HT1080 (cell line): ENCODE data around the gene CDC34. TPM values are rescaled to one million over a fixed set of nuclear protein-coding genes. Genes with fewer than 3 reads are reported as not detected.
A peak's percentile ranks its signal among the peaks of the same experiment; 100 is the strongest.

Experiments
- DNase-seq: peaks from one replicate; pipeline ENCODE4 v3.0.0-alpha.2; 2015; ENCODE audit warnings: low read depth
- total RNA-seq: library from RNA; depleted of rRNA; stranded (reverse); fragments of >200 nt; shearing (Covaris generic); gene quantifications from 2 replicates; pipeline ENCODE4 v1.2.3, GENCODE V29; 2014

Gene CDC34
- total RNA-seq, 1 experiment from 2014 or later: 107 TPM

GRCh38 chr19:496986-497385 lies 34.6 kb upstream of the CDC34 start:
- no peak for DNase-seq

DNA sequence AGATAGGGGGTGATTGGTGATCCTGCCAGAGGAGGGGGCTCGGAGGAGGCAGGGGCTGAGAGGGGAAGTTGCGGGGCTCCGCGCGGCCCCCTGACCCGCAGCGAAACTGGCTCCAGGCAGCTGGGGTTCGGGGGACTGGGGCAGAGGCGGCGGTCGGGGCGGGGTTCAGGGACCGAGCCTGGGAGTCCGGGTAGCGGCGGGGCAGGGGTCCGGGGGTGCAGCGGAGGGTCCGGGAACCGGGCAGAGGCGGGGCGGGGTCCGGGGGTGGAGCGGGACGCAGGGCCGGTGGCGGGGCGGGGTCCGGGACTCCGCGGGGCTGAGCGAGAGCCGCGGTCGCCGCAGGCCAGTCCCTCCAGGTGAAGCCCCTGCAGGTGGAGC lies 34.1 kb upstream of the CDC34 start:
- no peak for DNase-seq

DNA sequence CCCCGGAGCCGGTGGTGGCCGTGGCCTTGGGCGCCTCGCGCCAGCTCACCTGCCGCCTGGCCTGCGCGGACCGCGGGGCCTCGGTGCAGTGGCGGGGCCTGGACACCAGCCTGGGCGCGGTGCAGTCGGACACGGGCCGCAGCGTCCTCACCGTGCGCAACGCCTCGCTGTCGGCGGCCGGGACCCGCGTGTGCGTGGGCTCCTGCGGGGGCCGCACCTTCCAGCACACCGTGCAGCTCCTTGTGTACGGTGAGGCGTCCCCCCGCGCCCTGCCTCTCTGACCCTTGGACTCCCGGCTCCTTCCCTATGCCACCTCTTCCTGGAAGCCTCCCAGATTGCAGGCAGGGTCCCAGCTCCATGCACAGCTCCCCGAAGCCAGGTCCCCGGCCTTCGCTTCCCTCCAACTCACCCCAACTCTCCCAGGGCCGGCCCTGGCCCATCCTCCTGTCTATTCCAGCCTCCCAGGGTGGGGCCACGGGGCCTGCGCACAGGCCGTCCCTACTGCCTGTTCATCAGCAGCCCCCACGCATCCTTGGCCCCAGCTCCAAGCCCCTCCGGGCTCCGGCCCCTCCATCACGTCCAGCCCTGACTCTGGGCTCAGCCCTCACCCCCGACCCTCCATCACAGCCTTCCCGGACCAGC lies 33.6 kb upstream of the CDC34 start:
- no peak for DNase-seq

- no peak for DNase-seq
Measured at GRCh38 chr19:498511-498891, 33.1 kb upstream of the CDC34 start.

GRCh38 chr19:498977-499623 lies 32.5 kb upstream of the CDC34 start:
- no peak for DNase-seq

GRCh38 chr19:501646-502045 lies 29.9 kb upstream of the CDC34 start:
- no peak for DNase-seq

GRCh38 chr19:504616-505015 lies 26.9 kb upstream of the CDC34 start:
- no peak for DNase-seq

- DNase-seq: peak; percentile 99
Measured at GRCh38 chr19:506404-507285, 24.9 kb upstream of the CDC34 start.

DNA sequence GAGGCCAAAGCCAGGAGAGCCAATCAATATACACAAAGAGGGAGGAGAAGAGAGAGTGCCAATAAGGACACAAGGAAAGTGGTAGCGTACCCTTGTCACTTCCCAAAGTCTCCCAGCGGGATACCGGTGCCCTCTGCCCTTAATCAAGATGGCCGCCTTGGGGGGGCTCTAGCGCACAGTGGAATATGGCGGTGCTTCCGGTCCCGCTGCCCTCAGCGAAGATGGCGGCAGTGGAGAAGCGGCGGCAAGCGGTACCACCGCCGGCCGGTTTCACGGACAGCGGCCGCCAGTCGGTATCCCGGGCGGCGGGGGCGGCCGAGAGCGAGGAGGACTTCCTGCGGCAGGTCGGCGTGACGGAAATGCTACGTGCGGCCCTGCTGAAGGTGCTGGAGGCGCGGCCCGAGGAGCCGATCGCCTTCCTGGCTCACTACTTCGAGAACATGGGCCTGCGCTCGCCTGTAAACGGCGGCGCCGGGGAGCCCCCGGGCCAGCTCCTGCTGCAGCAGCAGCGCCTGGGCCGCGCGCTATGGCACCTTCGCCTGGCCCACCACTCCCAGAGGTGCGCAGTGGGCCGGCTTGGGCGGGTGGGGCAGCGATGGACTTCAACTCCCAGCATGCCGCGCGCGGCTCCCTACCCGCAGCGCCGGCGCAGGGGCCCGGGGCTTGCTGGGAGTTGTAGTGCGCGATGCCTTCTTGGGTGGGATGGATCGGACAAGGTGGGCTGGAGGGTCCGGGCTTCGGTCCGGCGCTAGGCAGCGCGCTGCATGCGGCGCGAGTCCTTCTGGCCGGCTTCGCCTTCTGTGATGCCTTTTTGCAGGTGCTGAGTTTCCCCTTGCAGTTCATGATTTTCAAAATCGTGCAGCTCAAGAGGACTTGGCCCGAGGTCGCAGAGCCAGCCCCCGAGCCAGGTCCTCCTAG lies 24.0 kb upstream of the CDC34 start, which contains the start of gene TPGS1:
TSS of gene TPGS1 (plus strand) at position 212 of the 918 bp plus-strand sequence. CDS start at position 222, 10 bp downstream.
- peak; percentile 80 for DNase-seq

DNA sequence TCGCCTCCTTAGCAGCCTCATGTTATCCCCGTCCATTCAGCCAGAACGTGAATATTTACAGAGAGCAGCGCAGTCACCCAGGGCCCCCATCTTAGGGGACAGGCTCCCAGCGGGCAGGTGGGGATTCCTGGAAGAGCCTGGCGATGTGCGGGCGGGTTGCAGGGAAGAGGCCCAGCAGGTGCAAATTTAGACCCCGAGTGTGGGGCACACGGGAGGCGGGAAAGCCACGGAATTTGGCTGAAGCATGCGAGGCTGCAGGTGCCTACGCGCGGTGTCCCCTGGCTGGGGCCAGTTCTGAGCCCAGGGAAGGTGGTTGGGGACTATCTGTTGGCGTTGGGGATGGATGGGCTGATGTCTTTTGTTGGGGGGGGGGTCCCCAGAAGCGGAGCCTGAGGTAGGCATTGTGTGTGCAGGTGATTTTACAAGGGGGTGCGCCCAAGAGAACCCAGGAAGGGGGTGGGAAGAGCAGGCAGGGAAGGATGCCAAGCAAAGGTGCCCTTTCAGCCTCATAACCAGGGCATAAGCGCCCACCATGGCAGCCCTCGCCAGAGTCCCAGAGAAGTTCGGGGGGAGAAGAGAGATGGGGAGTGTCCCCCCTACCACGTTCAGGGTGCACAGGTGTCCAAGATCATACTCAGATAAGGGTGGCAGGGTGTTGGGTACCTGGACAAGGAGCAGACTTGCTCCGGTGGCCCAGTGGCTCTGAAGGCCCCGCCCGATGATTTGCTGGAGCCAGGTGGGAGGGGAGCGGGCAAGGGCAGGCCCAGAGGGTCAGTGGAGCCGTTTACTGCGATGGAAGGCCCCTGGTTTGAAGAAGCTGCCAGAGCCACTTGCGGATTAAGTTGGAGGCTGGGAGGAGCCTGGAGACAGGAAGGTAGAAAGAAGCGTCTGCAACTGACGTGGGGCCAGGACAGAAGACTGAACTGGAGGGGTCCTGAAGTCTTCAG lies 23.1 kb upstream of the CDC34 start:
- no peak for DNase-seq

- DNase-seq: peak; percentile 86
Measured at GRCh38 chr19:510606-511100, 20.9 kb upstream of the CDC34 start.

- DNase-seq: peak; percentile 92
Measured at GRCh38 chr19:511101-511851, 20.3 kb upstream of the CDC34 start.

- DNase-seq: no peak
Measured at GRCh38 chr19:512547-513365, 18.8 kb upstream of the CDC34 start.

GRCh38 chr19:513368-514165 lies 18.0 kb upstream of the CDC34 start:
- no peak for DNase-seq

DNA sequence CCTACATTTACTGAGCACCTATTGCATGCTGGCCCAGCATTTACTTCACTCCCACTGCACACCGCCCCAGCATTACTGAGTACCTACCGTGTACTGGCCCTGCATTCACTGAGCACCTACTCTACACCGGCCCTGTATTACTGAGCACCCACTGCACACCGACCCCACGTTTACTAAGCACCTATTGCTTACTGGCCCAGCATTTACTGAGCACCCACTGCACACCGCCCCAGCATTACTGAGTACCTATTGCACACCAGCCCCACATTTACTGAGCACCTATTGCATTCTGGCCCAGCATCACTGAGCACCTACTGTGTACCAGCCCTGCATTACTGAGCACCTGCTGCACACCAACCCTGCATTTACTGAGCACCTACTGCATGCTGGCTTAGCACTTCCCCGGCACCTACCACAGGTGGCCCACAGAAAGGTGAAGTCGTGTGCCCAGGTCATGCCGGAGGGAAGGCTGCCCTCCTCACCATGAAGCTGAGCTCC lies 17.3 kb upstream of the CDC34 start:
- DNase-seq: no peak

GRCh38 chr19:517721-518597 lies 13.6 kb upstream of the CDC34 start:
- no peak for DNase-seq
